ENCODE data around the gene GPX4. TPM values are rescaled to one million over a fixed set of nuclear protein-coding genes. Genes with fewer than 3 reads are reported as not detected.

GPX4 gene
- total RNA-seq, 1 experiment from 2014 or later, result 355 TPM

DNA sequence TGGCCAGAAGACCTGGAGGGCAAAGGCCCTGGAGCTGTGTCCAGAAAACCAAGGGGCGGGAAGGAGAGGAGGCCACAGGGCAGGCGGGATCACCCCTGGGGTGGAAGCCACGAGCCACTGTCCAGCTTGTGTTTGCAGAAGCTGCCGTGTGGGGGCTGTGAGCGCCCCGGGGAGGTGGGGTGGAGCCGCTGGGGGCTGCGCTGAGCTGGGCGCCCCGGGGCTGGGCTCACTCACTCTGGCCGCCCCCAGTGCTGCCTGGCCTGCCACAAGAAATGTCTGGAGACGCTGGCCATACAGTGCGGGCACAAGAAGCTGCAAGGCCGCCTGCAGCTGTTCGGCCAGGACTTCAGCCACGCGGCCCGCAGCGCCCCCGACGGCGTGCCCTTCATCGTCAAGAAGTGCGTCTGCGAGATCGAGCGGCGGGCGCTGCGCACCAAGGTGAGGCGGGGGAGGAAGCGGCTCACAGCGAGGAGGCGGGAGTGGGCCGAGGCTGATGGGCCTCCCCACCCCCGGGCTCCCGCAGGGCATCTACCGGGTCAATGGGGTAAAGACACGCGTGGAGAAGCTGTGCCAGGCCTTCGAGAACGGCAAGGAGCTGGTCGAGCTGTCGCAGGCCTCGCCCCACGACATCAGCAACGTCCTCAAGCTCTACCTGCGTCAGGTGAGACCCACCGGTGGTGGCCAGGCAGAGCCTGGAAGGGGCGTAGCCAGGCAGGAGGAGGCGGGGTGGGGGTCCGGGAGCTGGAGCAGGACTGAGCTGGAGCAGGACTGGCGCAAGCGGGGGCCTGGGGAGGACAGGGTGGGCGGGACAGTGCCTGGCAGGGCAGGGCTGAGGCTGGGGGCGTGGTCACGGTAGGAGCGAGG lies 22.3 kb upstream of the GPX4 start:
- Mint-ChIP-seq H3K4me1 (peaks cover 3 to 9% of the 10 kb centered on the region in 2 experiments; a peak in 2 of 4 replicates), H3K9me3 (no peaks in the 10 kb centered on the region), H3K4me3 (peak overlapping the region in 1 of 2 experiments; percentile 52; a peak in 3 of 5 replicates), H3K36me3 (ENCODE audit: insufficient read depth in 1 of 3, low read depth in 3 of 3) (peaks cover 10 to 45% (median 42%) of the 10 kb centered on the region in 3 experiments; a peak in 6 of 7 replicates), H3K27me3 (ENCODE audit: low read depth) (peaks cover 1% of the 10 kb centered on the region), H3K27ac (peak overlapping the region; percentile 79 to 84 (median 81); a peak in 4 of 7 replicates)
- no peak overlapping the region for H4K5ac ChIP-seq (ENCODE audit: insufficient read length, low read depth, low read length)
- H2BK12ac ChIP-seq (ENCODE audit: insufficient read length, low read depth, low read length), result no peak overlapping the region
- peak; percentile 46; the same call in 2 of the 3 replicates for TF ChIP-seq CTCF (conservative IDR thresholded peaks at IDR 0.05)
- no peak overlapping the region for H4K8ac ChIP-seq (replicated peaks; ENCODE audit: insufficient read length, low read depth, low read length)
- H3K56ac ChIP-seq (ENCODE audit: insufficient read length, low read depth, low read length), result no peak overlapping the region
- no peak overlapping the region for H3K23ac ChIP-seq (ENCODE audit: insufficient read length, low read depth, low read length)
- H3K4ac ChIP-seq (ENCODE audit: low read depth, low read length), result no peak overlapping the region
- no peak overlapping the region for H2BK5ac ChIP-seq (ENCODE audit: insufficient read length, low read length)
- H2BK20ac ChIP-seq (ENCODE audit: low read depth, low read length, poor library complexity, severe bottlenecking), result no peak overlapping the region
- no peaks in the 10 kb centered on the region for H3K27me3 ChIP-seq (ENCODE audit: insufficient read depth, low read length)
- no peak for DNase-seq
- H2BK15ac ChIP-seq (ENCODE audit: low read depth, low read length), result no peak overlapping the region
- no CpG with 5 or more reads among the region's 58 CpGs for WGBS (ENCODE audit: extremely low coverage, insufficient read length, low lambda C conversion rate)
- H2BK120ac ChIP-seq (ENCODE audit: low read depth, low read length, poor library complexity, severe bottlenecking), result no peak overlapping the region
- H3K4me2 ChIP-seq (ENCODE audit: insufficient read depth, insufficient read length, low read length), result peak overlapping the region; percentile 7
- H3K4me1 ChIP-seq (ENCODE audit: insufficient read depth, low read length), result no peaks in the 10 kb centered on the region
- H3K27ac ChIP-seq (ENCODE audit: insufficient read length, low read depth, low read length), result no peak overlapping the region
- no peaks in the 10 kb centered on the region for H3K23me2 ChIP-seq (ENCODE audit: insufficient read length, low read depth, low read length, poor library complexity, severe bottlenecking)
- H3K79me2 ChIP-seq (ENCODE audit: insufficient read depth, low read length), result no peaks in the 10 kb centered on the region
- H3T11ph ChIP-seq (ENCODE audit: low read length), result no peak overlapping the region
- no peak overlapping the region for H3K14ac ChIP-seq (ENCODE audit: insufficient read depth, low read length)
- no peaks in the 10 kb centered on the region for H3K79me1 ChIP-seq (ENCODE audit: insufficient read depth, low read depth, low read length, poor library complexity, severe bottlenecking)
- no peak overlapping the region for H4K91ac ChIP-seq (ENCODE audit: insufficient read length, low read depth, low read length)
- H2AFZ ChIP-seq (ENCODE audit: low read length), result no peak overlapping the region
- no peak overlapping the region for H3K9ac ChIP-seq (ENCODE audit: extremely low read depth, insufficient read length, low read length)
- no peaks in the 10 kb centered on the region for H4K20me1 ChIP-seq (ENCODE audit: control insufficient read depth, insufficient read depth, insufficient read length)
- no peak overlapping the region for H2AK5ac ChIP-seq (ENCODE audit: insufficient read length, low read length)
- no peaks in the 10 kb centered on the region for H3K9me3 ChIP-seq (ENCODE audit: control insufficient read depth, low read depth, low read length)
- H3K18ac ChIP-seq (ENCODE audit: insufficient read length, low read depth, low read length), result no peak overlapping the region
